Body of pancreas (tissue), 4 donors: Measurements from ENCODE around the gene AFAP1L1.

Experiments
- CTCF ChIP-seq, 7 experiments: fragments of 450-650 bp in 4 of 7; fragments of 200-600 bp in 3 of 7; sonication (generic) in 3 of 7; IDR thresholded peaks; one replicate each; pipeline ENCODE4 v1.5.1; 2016 to 2019; ENCODE audit warnings: antibody characterized with exemption in 7 of 7
- POLR2A ChIP-seq, 3 donors: fragments of 450-650 bp; IDR thresholded peaks; one replicate each; pipeline ENCODE4 v1.6.1; 2016; ENCODE audit warnings: antibody characterized with exemption in 3 of 3, mild to moderate bottlenecking in 2 of 3

GRCh38 chr5:149260761-149261160, 10.9 kb upstream of the AFAP1L1 start:
- TF ChIP-seq CTCF (IDR thresholded peaks at IDR 0.05) (no peak), POLR2A (IDR thresholded peaks at IDR 0.05) (no peak)
